ENCODE data around the gene TMEM150C.
"Not testable (repeated sequence)": the region's sequence is repeated elsewhere in the genome, so short reads cannot be mapped to it uniquely, and the experiment has no call there.

The TMEM150C gene

GRCh38 chr4:82515705-82516104 is 46.1 kb downstream of the TMEM150C start:
- DNase-seq (ENCODE audit: low read depth in 2 of 2): no peak

GRCh38 chr4:82513382-82513781 is 48.4 kb downstream of the TMEM150C start:
- DNase-seq (ENCODE audit: low read depth in 2 of 2): no peak

GRCh38 chr4:82510216-82510615 is 51.6 kb downstream of the TMEM150C start:
- no peak for DNase-seq (ENCODE audit: low read depth in 2 of 2)

- no peak for DNase-seq (ENCODE audit: low read depth in 2 of 2)
Observed at GRCh38 chr4:82508806-82509428, 52.9 kb downstream of the TMEM150C start.

GRCh38 chr4:82508011-82508410 is 53.8 kb downstream of the TMEM150C start:
- DNase-seq (ENCODE audit: low read depth in 2 of 2): no peak

- DNase-seq (ENCODE audit: low read depth in 2 of 2): no peak
Observed at GRCh38 chr4:82501154-82501442, 60.7 kb downstream of the TMEM150C start.

GRCh38 chr4:82500435-82501153 is 61.2 kb downstream of the TMEM150C start:
- DNase-seq (ENCODE audit: low read depth in 2 of 2): no peak

GRCh38 chr4:82499738-82500434 is 61.9 kb downstream of the TMEM150C start:
- no peak for DNase-seq (ENCODE audit: low read depth in 2 of 2)

GRCh38 chr4:82496349-82496748 is 65.4 kb downstream of the TMEM150C start:
- no peak for DNase-seq (ENCODE audit: low read depth in 2 of 2)

GRCh38 chr4:82495666-82496065 is 66.1 kb downstream of the TMEM150C start:
- DNase-seq (ENCODE audit: low read depth in 2 of 2): no peak

- no peak for DNase-seq (ENCODE audit: low read depth in 2 of 2)
Observed at GRCh38 chr4:82493721-82494425, 67.9 kb downstream of the TMEM150C start.

- no peak for DNase-seq (ENCODE audit: low read depth in 2 of 2)
Observed at GRCh38 chr4:82491251-82491960, 70.4 kb downstream of the TMEM150C start.

GRCh38 chr4:82489987-82490386 is 71.8 kb downstream of the TMEM150C start:
- no peak for DNase-seq (ENCODE audit: low read depth in 2 of 2)

- no peak for DNase-seq (ENCODE audit: low read depth in 2 of 2)
Observed at GRCh38 chr4:82489076-82489475, 72.7 kb downstream of the TMEM150C start.

GRCh38 chr4:82484996-82485783 is 76.6 kb downstream of the TMEM150C start:
- DNase-seq (ENCODE audit: low read depth in 2 of 2): no peak

- no peak for DNase-seq (ENCODE audit: low read depth in 2 of 2)
Observed at GRCh38 chr4:82482387-82482786, 79.4 kb downstream of the TMEM150C start.

GRCh38 chr4:82481506-82481840 is 80.3 kb downstream of the TMEM150C start:
- DNase-seq (ENCODE audit: low read depth in 2 of 2): no peak

- no peak for DNase-seq (ENCODE audit: low read depth in 2 of 2)
Observed at GRCh38 chr4:82480771-82481505, 80.8 kb downstream of the TMEM150C start.

- DNase-seq (ENCODE audit: low read depth in 2 of 2): no peak
Observed at GRCh38 chr4:82479562-82479961, 82.2 kb downstream of the TMEM150C start.

GRCh38 chr4:82477469-82477868 is 84.3 kb downstream of the TMEM150C start:
- DNase-seq (ENCODE audit: low read depth in 2 of 2): not testable (repeated sequence)

All from stimulated activated CD8-positive, alpha-beta memory T cell treated with anti-CD3 and anti-CD28 coated beads, Interleukin-15, amount 100 ng/mL, for 4 hours (primary cell).